Measurements from ENCODE around the gene JHY. TPM values are rescaled to one million over a fixed set of nuclear protein-coding genes. Genes with fewer than 3 reads are reported as not detected.

JHY gene
- total RNA-seq (1 to 10 TPM; 1.4 to 4.2 (median 2.4) TPM), polyA plus RNA-seq (1 to 10 TPM; 1.1 to 1.9 TPM)

GRCh38 chr11:122882189-122882856 lies at the start of gene JHY:
Gene JHY, plus strand, starts transcription at chr11:122882759. Its CDS starts 3,091 bp downstream, at chr11:122885850.
- TF ChIP-seq CTCF (IDR thresholded peaks at IDR 0.05) = no peak
- Histone ChIP-seq H3K4me1 (peaks cover 0 to 6% (median 6%) of the 10 kb centered on the region in 3 donors), H3K4me3 (peak within 1 kb of the TSS; percentile 51 to 76 (median 62)), H3K27me3 (no peaks in the 10 kb centered on the region), H3K9me3 (no peaks in the 10 kb centered on the region), H3K27ac (peak within 1 kb of the TSS; percentile 79 to 89 (median 85)), H3K36me3 (no peaks in the 10 kb centered on the region)
- FAIRE-seq (no peak), DNase-seq (peak in 2 of 6 donors; percentile 35 to 38), ATAC-seq (no peak)
- WGBS, 2 donors = 21 to 23% methylated on average over 39 of the region's 39 CpGs
- intact Hi-C loops (cut with DNase I) = no loop called here

- no peak overlapping the region for H3K4me3 ChIP-seq
- intact Hi-C loops (cut with DNase I) = no loop called here
- H3K27me3 ChIP-seq = peaks cover 0 to 4% (median 0%) of the 10 kb centered on the region in 4 donors
- no peaks in the 10 kb centered on the region for H3K36me3 ChIP-seq
- no peak for TF ChIP-seq CTCF (IDR thresholded peaks at IDR 0.05)
- no peak for ATAC-seq
- H3K4me1 ChIP-seq = no peaks in the 10 kb centered on the region
- H3K27ac ChIP-seq = no peak overlapping the region
- DNase-seq = no peak
- no peak for FAIRE-seq
- H3K9me3 ChIP-seq = no peaks in the 10 kb centered on the region
- WGBS, 2 donors = 69 to 78% methylated on average over 7 of the region's 7 CpGs
Measured at GRCh38 chr11:122833846-122834464, 48.6 kb upstream of the JHY start.

GRCh38 chr11:122836916-122837315 lies 45.6 kb upstream of the JHY start:
- Histone ChIP-seq H3K9me3 (no peaks in the 10 kb centered on the region), H3K4me3 (no peak overlapping the region), H3K27me3 (peaks cover 0 to 4% (median 0%) of the 10 kb centered on the region in 4 donors), H3K36me3 (no peaks in the 10 kb centered on the region), H3K4me1 (no peaks in the 10 kb centered on the region), H3K27ac (no peak overlapping the region)
- TF ChIP-seq CTCF (IDR thresholded peaks at IDR 0.05) = no peak
- FAIRE-seq (no peak), ATAC-seq (no peak), DNase-seq (no peak)
- intact Hi-C loops (cut with DNase I) = no loop called here

GRCh38 chr11:122837528-122838346 lies 44.8 kb upstream of the JHY start:
- DNase-seq (no peak), ATAC-seq (no peak), FAIRE-seq (no peak)
- H3K27ac ChIP-seq = no peak overlapping the region
- WGBS, 2 donors = 65 to 83% methylated on average over 4 of the region's 4 CpGs
- no peaks in the 10 kb centered on the region for H3K9me3 ChIP-seq
- H3K36me3 ChIP-seq = no peaks in the 10 kb centered on the region
- H3K4me3 ChIP-seq = no peak overlapping the region
- H3K27me3 ChIP-seq = peaks cover 0 to 4% (median 0%) of the 10 kb centered on the region in 4 donors
- intact Hi-C loops (cut with DNase I) = no loop called here
- no peaks in the 10 kb centered on the region for H3K4me1 ChIP-seq
- no peak for TF ChIP-seq CTCF (IDR thresholded peaks at IDR 0.05)

All from pancreas (tissue), 10 donors.